Measurements from ENCODE around the gene LILRA5.

DNA sequence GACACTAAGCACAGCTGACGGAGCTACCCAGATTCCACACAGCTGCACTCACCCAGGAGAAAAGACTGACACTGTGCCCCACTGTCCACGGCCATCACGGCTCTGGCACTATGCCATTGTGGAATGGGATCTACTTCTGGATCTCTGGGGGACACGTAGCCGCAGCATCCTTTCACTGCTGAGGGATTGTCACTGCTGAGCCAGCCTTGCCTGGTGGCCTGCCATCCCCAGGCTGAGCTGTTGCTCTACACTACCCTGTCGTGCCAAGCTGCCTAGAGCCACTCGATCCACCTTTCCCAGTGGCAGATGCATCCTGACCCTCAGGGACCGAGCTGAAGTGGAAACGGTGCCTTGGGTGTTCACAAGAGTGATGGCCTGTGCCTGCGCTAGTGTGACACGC, 50.9 kb downstream of the LILRA5 start:
- TF ChIP-seq, protein P1, sequence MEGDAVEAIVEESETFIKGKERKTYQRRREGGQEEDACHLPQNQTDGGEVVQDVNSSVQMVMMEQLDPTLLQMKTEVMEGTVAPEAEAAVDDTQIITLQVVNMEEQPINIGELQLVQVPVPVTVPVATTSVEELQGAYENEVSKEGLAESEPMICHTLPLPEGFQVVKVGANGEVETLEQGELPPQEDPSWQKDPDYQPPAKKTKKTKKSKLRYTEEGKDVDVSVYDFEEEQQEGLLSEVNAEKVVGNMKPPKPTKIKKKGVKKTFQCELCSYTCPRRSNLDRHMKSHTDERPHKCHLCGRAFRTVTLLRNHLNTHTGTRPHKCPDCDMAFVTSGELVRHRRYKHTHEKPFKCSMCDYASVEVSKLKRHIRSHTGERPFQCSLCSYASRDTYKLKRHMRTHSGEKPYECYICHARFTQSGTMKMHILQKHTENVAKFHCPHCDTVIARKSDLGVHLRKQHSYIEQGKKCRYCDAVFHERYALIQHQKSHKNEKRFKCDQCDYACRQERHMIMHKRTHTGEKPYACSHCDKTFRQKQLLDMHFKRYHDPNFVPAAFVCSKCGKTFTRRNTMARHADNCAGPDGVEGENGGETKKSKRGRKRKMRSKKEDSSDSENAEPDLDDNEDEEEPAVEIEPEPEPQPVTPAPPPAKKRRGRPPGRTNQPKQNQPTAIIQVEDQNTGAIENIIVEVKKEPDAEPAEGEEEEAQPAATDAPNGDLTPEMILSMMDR (IDR thresholded peaks at IDR 0.05), result no peak
- TF ChIP-seq EP300 (IDR thresholded peaks at IDR 0.05), result no peak
